DMS 273 (cell line): ENCODE measurements around the gene DTX1.

Source experiments
- DNase-seq: peaks from one replicate; lab custom pipeline; 2025; ENCODE audit not compliant: unreplicated experiment; lab: John Stamatoyannopoulos, UW

Gene DTX1

GRCh38 chr12:113054948-113055486 lies 1.5 kb upstream of the DTX1 start:
- no peak for DNase-seq

GRCh38 chr12:113055594-113056380 lies 743 bp upstream of the DTX1 start:
- DNase-seq, result no peak

- no peak for DNase-seq
These were observed 224 bp upstream of the DTX1 start for GRCh38 chr12:113056381-113056630.

- no peak for DNase-seq
These were observed 1.3 kb downstream of the DTX1 start for GRCh38 chr12:113057565-113058485.

GRCh38 chr12:113058553-113058952 lies 2.0 kb downstream of the DTX1 start:
- no peak for DNase-seq

- DNase-seq, result no peak
These were observed 2.6 kb downstream of the DTX1 start for GRCh38 chr12:113059071-113059595.

- no peak for DNase-seq
These were observed 3.9 kb downstream of the DTX1 start for GRCh38 chr12:113060336-113060960.

GRCh38 chr12:113061061-113061694 lies 4.6 kb downstream of the DTX1 start:
- no peak for DNase-seq

GRCh38 chr12:113062502-113063395 lies 6.2 kb downstream of the DTX1 start:
- no peak for DNase-seq

- DNase-seq, result no peak
These were observed 7.1 kb downstream of the DTX1 start for GRCh38 chr12:113063396-113064350.

- peak; percentile 53 for DNase-seq
These were observed 8.0 kb downstream of the DTX1 start for GRCh38 chr12:113064395-113065125.

- peak; percentile 72 for DNase-seq
These were observed 8.8 kb downstream of the DTX1 start for GRCh38 chr12:113065126-113066007.

- DNase-seq, result no peak
These were observed 10.4 kb downstream of the DTX1 start for GRCh38 chr12:113066813-113067400.

- peak; percentile 49 for DNase-seq
These were observed 11.7 kb downstream of the DTX1 start for GRCh38 chr12:113067987-113068935.

- no peak for DNase-seq
These were observed 12.6 kb downstream of the DTX1 start for GRCh38 chr12:113069149-113069548.

- no peak for DNase-seq
These were observed 13.2 kb downstream of the DTX1 start for GRCh38 chr12:113069751-113070116.
